CD1c-positive myeloid dendritic cell (primary cell): ENCODE measurements around the gene CDCP2.

Experiments
- DNase-seq: peaks from one replicate; pipeline ENCODE4 v3.0.0-alpha.2; 2016; ENCODE audit errors: extremely low spot score

Gene CDCP2

DNA sequence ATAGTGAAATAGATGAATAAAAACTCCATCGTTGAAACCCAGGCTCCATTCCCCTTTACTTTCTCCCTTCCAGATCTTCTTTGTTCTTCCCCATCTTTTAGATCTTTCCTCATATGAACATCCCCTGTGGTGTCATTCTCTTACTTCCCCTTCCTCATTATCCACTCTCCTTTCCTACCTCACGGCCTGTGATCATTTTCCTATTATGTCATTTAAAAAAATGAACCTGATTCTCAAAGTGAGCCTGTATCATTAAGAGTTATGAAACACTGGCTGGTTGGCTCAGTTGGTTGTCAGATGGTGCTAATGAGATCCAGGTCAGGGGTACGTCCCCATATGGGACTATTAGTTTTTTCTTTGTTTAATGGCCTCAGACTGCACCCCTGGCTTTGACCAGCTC is 61.1 kb downstream of the CDCP2 start:
- DNase-seq, result peak; percentile 10

DNA sequence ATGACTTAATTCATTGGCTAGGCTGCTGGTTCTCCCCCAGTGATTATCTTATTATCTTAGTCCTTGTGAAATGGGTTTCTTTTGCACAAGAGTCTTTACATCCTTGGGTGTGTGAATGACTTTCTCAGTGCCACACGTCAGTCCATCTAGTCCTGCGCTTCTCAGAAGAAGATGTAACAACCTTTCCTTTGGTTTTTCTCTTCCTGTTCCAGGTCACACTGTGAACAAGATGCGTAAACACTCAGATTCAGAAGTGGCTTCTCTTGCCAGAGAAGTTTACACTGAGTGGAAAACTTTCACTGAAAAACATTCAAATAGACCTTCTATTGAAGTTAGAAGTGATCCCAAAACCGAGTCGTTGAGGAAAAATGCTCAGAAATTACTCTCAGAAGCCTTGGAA is 64.4 kb downstream of the CDCP2 start:
- DNase-seq, result no peak

DNA sequence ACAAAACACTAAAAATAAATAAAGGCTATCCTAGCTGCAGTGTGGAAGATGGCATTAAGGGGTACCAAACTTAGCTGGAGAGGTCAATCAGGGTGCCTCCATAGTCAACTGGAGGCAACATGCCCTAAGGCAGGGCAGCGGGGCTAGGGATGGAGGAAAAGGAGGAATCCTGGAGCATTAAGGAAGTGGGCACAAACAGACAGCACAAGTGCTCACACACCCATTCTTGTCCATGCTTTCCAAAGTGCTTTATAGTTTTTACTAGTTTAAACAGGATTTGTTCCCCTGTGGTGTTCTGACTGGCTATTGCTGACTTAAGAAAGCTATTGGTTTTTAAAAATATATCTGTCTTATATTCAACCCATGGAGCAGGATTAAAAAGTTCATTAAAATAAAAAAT is 66.0 kb downstream of the CDCP2 start:
- DNase-seq, result no peak

DNA sequence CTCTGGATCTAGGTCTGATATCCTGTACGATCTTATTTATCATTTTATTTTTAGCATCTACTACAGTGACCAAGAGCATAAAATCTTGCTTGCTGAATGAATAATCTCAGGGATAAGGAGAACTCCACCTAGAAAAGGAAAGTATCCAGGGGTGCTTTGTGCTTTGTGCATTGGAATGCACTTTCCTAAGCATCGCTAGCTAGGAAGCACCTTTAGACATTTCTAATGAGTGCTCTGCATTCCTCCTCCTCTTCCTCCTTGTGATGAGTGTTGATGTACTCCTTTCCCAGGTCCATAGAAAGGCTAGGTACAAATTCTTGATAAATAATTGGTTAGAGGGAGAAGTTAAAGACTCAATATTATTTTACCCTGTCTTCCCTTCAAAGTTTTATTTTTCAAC is 68.0 kb downstream of the CDCP2 start:
- no peak for DNase-seq
